K562 (cell line): ENCODE results near the gene ERFL. TPM values are rescaled to one million over a fixed set of nuclear protein-coding genes. Genes with fewer than 3 reads are reported as not detected.

ENCODE experiments used
- BMI1 ChIP-seq: fragments of 150-350 bp; IDR thresholded peaks from 2 replicates; pipeline ENCODE4 v1.6.1; 2014; ENCODE audit warnings: low read length
- CCAR2 ChIP-seq: fragments of 200-400 bp; formaldehyde crosslinking; IDR thresholded peaks from 2 replicates; pipeline ENCODE4 v1.6.1; 2017; ENCODE audit warnings: mild to moderate bottlenecking, low read depth, low read length
- E2F6 ChIP-seq, 2 experiments: IDR thresholded peaks; 2 replicates each; pipeline ENCODE4 v1.6.1; 2011; ENCODE audit warnings: borderline replicate concordance in 1 of 2, control low read depth in 1 of 2, low read depth in 1 of 2, low read length in 1 of 2, mild to moderate bottlenecking in 1 of 2, mixed read lengths in 1 of 2, moderate library complexity in 1 of 2; ENCODE audit not compliant: insufficient read depth in 1 of 2, insufficient read length in 1 of 2, poor library complexity in 1 of 2, severe bottlenecking in 1 of 2; ENCODE audit errors: extremely low read depth in 1 of 2
- HDAC2 ChIP-seq: fragments of 450-650 bp; IDR thresholded peaks from 2 replicates; pipeline ENCODE4 v1.6.1; 2016; ENCODE audit warnings: mild to moderate bottlenecking
- KLF13 ChIP-seq: fragments of 450-650 bp; IDR thresholded peaks from 2 replicates; pipeline ENCODE4 v1.6.1; 2016; ENCODE audit warnings: missing genetic modification characterization, low read depth, mild to moderate bottlenecking, missing compliant biosample characterization, moderate library complexity, borderline replicate concordance
- PHB ChIP-seq: fragments of 250-450 bp; sonication (Bioruptor Pico); IDR thresholded peaks from 2 replicates; pipeline ENCODE4 v1.5.0; 2021
- POLR3A ChIP-seq: IDR thresholded peaks from 2 replicates; pipeline ENCODE4 v1.6.1; 2011; ENCODE audit warnings: borderline replicate concordance, mild to moderate bottlenecking, moderate library complexity; ENCODE audit not compliant: insufficient read length, insufficient read depth; ENCODE audit errors: extremely low read depth
- SETDB1 ChIP-seq: IDR thresholded peaks from one replicate; pipeline ENCODE4 v1.6.1; 2012; ENCODE audit warnings: low read length, control low read depth, inconsistent platforms
- XRCC4 ChIP-seq: IDR thresholded peaks from one replicate; pipeline ENCODE4 v1.6.1; 2011; ENCODE audit not compliant: insufficient read depth, insufficient read length; ENCODE audit errors: extremely low read depth
- ZNF146 ChIP-seq: IDR thresholded peaks from one replicate; pipeline ENCODE4 v1.6.1; 2018; ENCODE audit warnings: missing compliant biosample characterization; ENCODE audit not compliant: unreplicated experiment
- ZNF407 ChIP-seq: fragments of 450-650 bp; IDR thresholded peaks from 2 replicates; pipeline ENCODE4 v1.6.1; 2016; ENCODE audit warnings: low read depth
- ZNF764 ChIP-seq: fragments of 250-450 bp; sonication (Bioruptor Pico); IDR thresholded peaks from 2 replicates; pipeline ENCODE4 v1.4.0; 2020; ENCODE audit warnings: low read depth, mild to moderate bottlenecking, moderate library complexity
- polyA plus RNA-seq, 8 experiments: library from polyadenylated mRNA; depleted of rRNA in 4 of 8; stranded (reverse) in 5 of 8; unstranded in 3 of 8; fragments of >200 nt; fragmentation: Nextera tagmentation in 2 of 8; fragmentation: Illumina TruSeq in 1 of 8; extraction: Ambion mirVana in 2 of 8; extraction: Trizol in 1 of 8; gene quantifications; 2 replicates each; pipeline versions ENCODE4 v1.2.1 to v1.2.3, GENCODE V29; 2011 to 2014; ENCODE audit warnings: inconsistent platforms in 1 of 8, missing spikeins in 1 of 8
- total RNA-seq, 7 experiments: library from RNA; depleted of rRNA in 6 of 7; stranded (reverse); fragments of >200 nt in 6 of 7; fragmentation: Illumina TruSeq in 2 of 7; extraction: Trizol in 2 of 7; gene quantifications; 2 replicates each; pipeline versions ENCODE4 v1.2.1 to v1.2.3, GENCODE V29; 2011 to 2021; ENCODE audit warnings: low replicate concordance in 1 of 7
- TF ChIP-seq, protein P1 (sequence below): sonication (generic); formaldehyde crosslinking; IDR thresholded peaks from 2 replicates; pipeline ENCODE4 v1.8.0; 2023; ENCODE audit warnings: mild to moderate bottlenecking, missing genetic modification reagents
- TF ChIP-seq, protein P2 (sequence below): fragments of 200-400 bp; formaldehyde crosslinking; IDR thresholded peaks from 2 replicates; pipeline ENCODE4 v1.6.1; 2017; ENCODE audit warnings: mild to moderate bottlenecking, low read depth, low read length, moderate library complexity

Gene ERFL
- total and polyA plus RNA-seq, 9 of the 15 experiments (the other 6 are each of a cell fraction or from before 2014, with no cell fraction given) = 0.07 to 0.75 (median 0.32) TPM; not detected in 4

DNA sequence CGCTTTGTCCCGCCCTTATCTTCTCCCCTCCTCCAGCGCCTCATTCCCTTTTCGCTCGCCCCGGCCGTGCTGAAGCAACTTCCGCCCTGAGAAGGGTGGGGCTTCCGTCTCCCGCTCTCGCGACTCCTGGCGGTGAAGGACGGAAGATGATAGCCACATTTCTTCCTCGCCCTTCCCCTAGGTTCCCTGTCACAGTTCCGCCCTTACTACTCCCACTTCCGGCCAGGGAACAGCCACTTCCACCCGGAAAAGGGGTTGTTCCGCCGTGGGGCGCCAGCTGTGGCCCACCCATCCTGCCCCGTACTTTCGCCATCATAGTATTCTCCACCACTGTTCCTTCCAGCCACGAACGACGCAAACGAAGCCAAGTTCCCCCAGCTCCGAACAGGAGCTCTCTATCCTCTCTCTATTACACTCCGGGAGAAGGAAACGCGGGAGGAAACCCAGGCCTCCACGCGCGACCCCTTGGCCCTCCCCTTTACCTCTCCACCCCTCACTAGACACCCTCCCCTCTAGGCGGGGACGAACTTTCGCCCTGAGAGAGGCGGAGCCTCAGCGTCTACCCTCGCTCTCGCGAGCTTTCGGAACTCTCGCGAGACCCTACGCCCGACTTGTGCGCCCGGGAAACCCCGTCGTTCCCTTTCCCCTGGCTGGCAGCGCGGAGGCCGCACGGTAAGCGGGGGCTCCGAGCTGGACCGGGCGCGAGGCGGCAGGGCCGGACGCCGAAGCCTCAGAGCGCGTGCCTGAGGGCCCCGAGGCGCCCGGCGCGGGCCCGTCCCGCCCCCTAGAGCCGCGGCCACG lies 68.4 kb downstream of the ERFL start, which contains the start of gene RPS19 (continued):
- TF ChIP-seq XRCC4 = no peak
- TF ChIP-seq KLF13 = peak; percentile 72; the same call in 1 of the 2 replicates
- no peak for TF ChIP-seq POLR3A
- TF ChIP-seq HDAC2 = peak; percentile 98
- TF ChIP-seq SETDB1 = peak; percentile 67
- peak; percentile 98 for TF ChIP-seq ZNF764
- TF ChIP-seq E2F6 (IDR thresholded peaks at IDR 0.05; ENCODE audit: borderline replicate concordance in 1 of 2, extremely low read depth in 1 of 2, insufficient read depth in 1 of 2, insufficient read length in 1 of 2, low read depth in 1 of 2, low read length in 1 of 2, poor library complexity in 1 of 2, severe bottlenecking in 1 of 2) = peak; percentile 55 to 66
- TF ChIP-seq PHB (CRISPR knock-in tag) = no peak
- TF ChIP-seq, protein P1, sequence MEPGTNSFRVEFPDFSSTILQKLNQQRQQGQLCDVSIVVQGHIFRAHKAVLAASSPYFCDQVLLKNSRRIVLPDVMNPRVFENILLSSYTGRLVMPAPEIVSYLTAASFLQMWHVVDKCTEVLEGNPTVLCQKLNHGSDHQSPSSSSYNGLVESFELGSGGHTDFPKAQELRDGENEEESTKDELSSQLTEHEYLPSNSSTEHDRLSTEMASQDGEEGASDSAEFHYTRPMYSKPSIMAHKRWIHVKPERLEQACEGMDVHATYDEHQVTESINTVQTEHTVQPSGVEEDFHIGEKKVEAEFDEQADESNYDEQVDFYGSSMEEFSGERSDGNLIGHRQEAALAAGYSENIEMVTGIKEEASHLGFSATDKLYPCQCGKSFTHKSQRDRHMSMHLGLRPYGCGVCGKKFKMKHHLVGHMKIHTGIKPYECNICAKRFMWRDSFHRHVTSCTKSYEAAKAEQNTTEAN (CRISPR knock-in tag) = no peak
- TF ChIP-seq ZNF407 = no peak; the same call in 1 of the 2 replicates
- TF ChIP-seq ZNF146 = no peak
- no peak for TF ChIP-seq CCAR2
- TF ChIP-seq BMI1 = no peak
- TF ChIP-seq, protein P2, sequence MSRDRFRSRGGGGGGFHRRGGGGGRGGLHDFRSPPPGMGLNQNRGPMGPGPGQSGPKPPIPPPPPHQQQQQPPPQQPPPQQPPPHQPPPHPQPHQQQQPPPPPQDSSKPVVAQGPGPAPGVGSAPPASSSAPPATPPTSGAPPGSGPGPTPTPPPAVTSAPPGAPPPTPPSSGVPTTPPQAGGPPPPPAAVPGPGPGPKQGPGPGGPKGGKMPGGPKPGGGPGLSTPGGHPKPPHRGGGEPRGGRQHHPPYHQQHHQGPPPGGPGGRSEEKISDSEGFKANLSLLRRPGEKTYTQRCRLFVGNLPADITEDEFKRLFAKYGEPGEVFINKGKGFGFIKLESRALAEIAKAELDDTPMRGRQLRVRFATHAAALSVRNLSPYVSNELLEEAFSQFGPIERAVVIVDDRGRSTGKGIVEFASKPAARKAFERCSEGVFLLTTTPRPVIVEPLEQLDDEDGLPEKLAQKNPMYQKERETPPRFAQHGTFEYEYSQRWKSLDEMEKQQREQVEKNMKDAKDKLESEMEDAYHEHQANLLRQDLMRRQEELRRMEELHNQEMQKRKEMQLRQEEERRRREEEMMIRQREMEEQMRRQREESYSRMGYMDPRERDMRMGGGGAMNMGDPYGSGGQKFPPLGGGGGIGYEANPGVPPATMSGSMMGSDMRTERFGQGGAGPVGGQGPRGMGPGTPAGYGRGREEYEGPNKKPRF = no peak
